Pancreas (tissue), 10 donors: ENCODE data around the gene PLXDC2. TPM values are rescaled to one million over a fixed set of nuclear protein-coding genes. Genes with fewer than 3 reads are reported as not detected.

Experiments used
- ATAC-seq, 4 donors: fragments of 200-7000 bp; cut with Tn5 transposase; one replicate each; pipeline versions ENCODE4 v1.8.0 to v1.9.1; 2020; ENCODE audit warnings: mild to moderate bottlenecking in 4 of 4, moderate library complexity in 4 of 4
- DNase-seq, 6 donors: peaks; one replicate each; pipeline ENCODE4 v3.0.0-alpha.2; 2020
- FAIRE-seq: peaks from 2 replicates; lab custom pipeline; 2012; peaks lifted over from hg19 to GRCh38; lab: Jason Lieb, UNC
- H3K27ac ChIP-seq, 4 donors: fragments of 200-600 bp; sonication (generic); 1 replicate in 3 of 4; 2 replicates in 1 of 4; pipeline versions ENCODE4 v1.5.0 to v1.8.0; 2020
- H3K27me3 ChIP-seq, 4 donors: fragments of 200-600 bp; one replicate each; pipeline ENCODE4 v1.8.0; 2021
- H3K36me3 ChIP-seq, 3 donors: fragments of 200-600 bp; sonication (generic) in 1 of 3; one replicate each; pipeline versions ENCODE4 v1.5.0 to v1.8.0; 2020 to 2021
- H3K4me1 ChIP-seq, 3 donors: fragments of 200-600 bp; one replicate each; pipeline ENCODE4 v1.8.0; 2021
- H3K4me3 ChIP-seq, 4 donors: fragments of 200-600 bp; sonication (generic) in 2 of 4; one replicate each; pipeline versions ENCODE4 v1.5.0 to v1.8.0; 2020 to 2021
- H3K9me3 ChIP-seq, 4 donors: fragments of 200-600 bp; one replicate each; pipeline ENCODE4 v1.8.0; 2021
- WGBS, 2 donors: extraction: QIAGEN DNeasy Blood & Tissue Kit; methylation state at CpG; one replicate each; pipeline ENCODE4 v1.1.7; 2013; 5-methylcytosine and 5-hydroxymethylcytosine counted together
- intact Hi-C, 3 donors: fragments of 100-400 bp; cut with DNase I; formaldehyde crosslinking; loops; one replicate each; pipeline versions ENCODE4 v1.11.1 to v1.14.2; 2022
- polyA plus RNA-seq, 2 donors: library from polyadenylated mRNA; stranded (reverse); fragments of 200-250 nt; gene quantifications; one replicate each; pipeline ENCODE4 v1.2.3, GENCODE V29; 2013
- total RNA-seq, 6 donors: library from RNA; stranded (reverse); fragmentation: NEBNext Ultra II Directional in 4 of 6; extraction: Animal tissue kit (Norgen Biotek cat#: 25700) in 4 of 6; gene quantifications; one replicate each; pipeline versions ENCODE4 v1.2.1 to v1.2.4, GENCODE V29; 2021 to 2023
- TF ChIP-seq, protein P1 (sequence below), 4 donors: fragments of 200-600 bp; sonication (generic) in 3 of 4; IDR thresholded peaks; one replicate each; pipeline versions ENCODE4 v1.5.0 to v1.8.0; 2021; ENCODE audit warnings: antibody characterized with exemption in 4 of 4
- donor health status: healthy with polysubstance abuse.
- donor health status: DM: no; HTN: no; CAD: no; lungs with moderate emphysema.
- donor health status: DM: no; HTN: no; CAD: no.
- donor health status: control.
- donor health status: control.
- donor health status: Bipolar disorder and iron deficiency.
- donor health status: DM: yes; HTN: yes; CAD: no.
- donor health status: DM: no; HTN: no; CAD: no.
- donor health status: DM: no; HTN: no; CAD: no.
- donor health status: DM: yes; HTN: yes; CAD: no.

PLXDC2 gene
- total and polyA plus RNA-seq, 8 donors = 1.5 to 48.5 (median 4.3) TPM

GRCh38 chr10:19944911-19945663, 128.9 kb downstream of the PLXDC2 start:
- TF ChIP-seq, protein P1, sequence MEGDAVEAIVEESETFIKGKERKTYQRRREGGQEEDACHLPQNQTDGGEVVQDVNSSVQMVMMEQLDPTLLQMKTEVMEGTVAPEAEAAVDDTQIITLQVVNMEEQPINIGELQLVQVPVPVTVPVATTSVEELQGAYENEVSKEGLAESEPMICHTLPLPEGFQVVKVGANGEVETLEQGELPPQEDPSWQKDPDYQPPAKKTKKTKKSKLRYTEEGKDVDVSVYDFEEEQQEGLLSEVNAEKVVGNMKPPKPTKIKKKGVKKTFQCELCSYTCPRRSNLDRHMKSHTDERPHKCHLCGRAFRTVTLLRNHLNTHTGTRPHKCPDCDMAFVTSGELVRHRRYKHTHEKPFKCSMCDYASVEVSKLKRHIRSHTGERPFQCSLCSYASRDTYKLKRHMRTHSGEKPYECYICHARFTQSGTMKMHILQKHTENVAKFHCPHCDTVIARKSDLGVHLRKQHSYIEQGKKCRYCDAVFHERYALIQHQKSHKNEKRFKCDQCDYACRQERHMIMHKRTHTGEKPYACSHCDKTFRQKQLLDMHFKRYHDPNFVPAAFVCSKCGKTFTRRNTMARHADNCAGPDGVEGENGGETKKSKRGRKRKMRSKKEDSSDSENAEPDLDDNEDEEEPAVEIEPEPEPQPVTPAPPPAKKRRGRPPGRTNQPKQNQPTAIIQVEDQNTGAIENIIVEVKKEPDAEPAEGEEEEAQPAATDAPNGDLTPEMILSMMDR (IDR thresholded peaks at IDR 0.05) = no peak
- no peak overlapping the region for H3K27ac ChIP-seq
- WGBS, 2 donors = 61 to 68% methylated on average over 6 of the region's 6 CpGs
- no peaks in the 10 kb centered on the region for H3K36me3 ChIP-seq
- DNase-seq = no peak
- no peak overlapping the region for H3K4me3 ChIP-seq
- no peaks in the 10 kb centered on the region for H3K27me3 ChIP-seq
- intact Hi-C loops = no loop called here
- peak in 1 of 4 donors; percentile 37 for ATAC-seq
- no peaks in the 10 kb centered on the region for H3K9me3 ChIP-seq
- no peaks in the 10 kb centered on the region for H3K4me1 ChIP-seq
- no peak for FAIRE-seq

- 80 to 81% methylated on average over 4 of the region's 4 CpGs for WGBS, 2 donors
- Histone ChIP-seq H3K4me3 (no peak overlapping the region), H3K9me3 (no peaks in the 10 kb centered on the region), H3K27me3 (no peaks in the 10 kb centered on the region), H3K27ac (no peak overlapping the region), H3K4me1 (no peaks in the 10 kb centered on the region), H3K36me3 (no peaks in the 10 kb centered on the region)
- FAIRE-seq = no peak
- intact Hi-C loops = no loop called here
- TF ChIP-seq, protein P1 (IDR thresholded peaks at IDR 0.05) = no peak
- ATAC-seq = no peak
- no peak for DNase-seq
Measured at GRCh38 chr10:19946245-19946644, 130.0 kb downstream of the PLXDC2 start.

DNA sequence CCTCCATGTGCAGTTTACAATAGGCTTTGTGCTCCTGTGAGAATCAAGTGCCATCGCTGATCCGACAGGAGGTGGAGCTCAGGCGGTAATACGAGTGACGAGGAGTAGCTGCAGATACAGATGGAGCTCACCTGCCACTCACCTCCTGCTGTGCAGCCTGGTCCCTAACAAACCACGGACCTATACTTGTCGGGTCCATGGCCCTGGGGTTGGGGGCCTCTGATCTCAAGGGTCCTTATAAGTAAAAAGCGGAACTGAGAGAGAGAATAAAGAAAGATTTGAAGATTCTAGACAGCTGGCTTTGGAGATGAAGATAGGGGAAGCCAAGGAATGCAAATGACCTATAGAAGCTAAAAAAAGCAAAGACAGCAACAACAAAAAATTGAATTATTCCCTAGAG, 130.6 kb downstream of the PLXDC2 start:
- FAIRE-seq (no peak), ATAC-seq (no peak)
- TF ChIP-seq, protein P1 (IDR thresholded peaks at IDR 0.05) = no peak

GRCh38 chr10:19947215-19947614, 131.0 kb downstream of the PLXDC2 start:
- Histone ChIP-seq H3K27ac (no peak overlapping the region), H3K4me1 (no peaks in the 10 kb centered on the region), H3K4me3 (no peak overlapping the region), H3K27me3 (no peaks in the 10 kb centered on the region), H3K9me3 (no peaks in the 10 kb centered on the region), H3K36me3 (no peaks in the 10 kb centered on the region)
- WGBS, 2 donors = 42 to 62% methylated on average over 3 of the region's 3 CpGs
- ATAC-seq = no peak
- intact Hi-C loops = no loop called here
- FAIRE-seq = no peak
- TF ChIP-seq, protein P1 (IDR thresholded peaks at IDR 0.05) = no peak
- DNase-seq = no peak

More for the DNA sequence above, 130.6 kb downstream of the PLXDC2 start:
- WGBS, 2 donors = 68 to 87% methylated on average over 8 of the region's 8 CpGs
- Histone ChIP-seq H3K9me3 (no peaks in the 10 kb centered on the region), H3K36me3 (no peaks in the 10 kb centered on the region), H3K4me3 (no peak overlapping the region), H3K27me3 (no peaks in the 10 kb centered on the region), H3K4me1 (no peaks in the 10 kb centered on the region), H3K27ac (no peak overlapping the region)
- intact Hi-C loops = no loop called here
- no peak for DNase-seq

GRCh38 chr10:19947656-19948055, 131.4 kb downstream of the PLXDC2 start:
- no peak for FAIRE-seq
- Histone ChIP-seq H3K36me3 (no peaks in the 10 kb centered on the region), H3K4me3 (no peak overlapping the region), H3K9me3 (no peaks in the 10 kb centered on the region), H3K4me1 (no peaks in the 10 kb centered on the region), H3K27me3 (no peaks in the 10 kb centered on the region), H3K27ac (no peak overlapping the region)
- ATAC-seq = no peak
- 21 to 29% methylated on average over 2 of the region's 2 CpGs for WGBS, 2 donors
- TF ChIP-seq, protein P1 (IDR thresholded peaks at IDR 0.05) = no peak
- no peak for DNase-seq
- intact Hi-C loops = no loop called here
